T-helper 17 cell (primary cell): Measurements from ENCODE around the gene SNRNP35. TPM values are rescaled to one million over a fixed set of nuclear protein-coding genes. Genes with fewer than 3 reads are reported as not detected.
"Not testable (repeated sequence)": the region's sequence is repeated elsewhere in the genome, so short reads cannot be mapped to it uniquely, and the experiment has no call there.

ENCODE experiments used
- ATAC-seq: fragments of 150-1000 bp; cut with Tn5 transposase; 2 replicates; pipeline ENCODE4 v1.10.0; 2021; ENCODE audit warnings: mild to moderate bottlenecking, moderate library complexity
- DNase-seq, 3 donors: peaks; one replicate each; pipeline versions ENCODE4 v3.0.0 to v3.0.0-alpha.2; 2020 to 2021
- H3K9me3 ChIP-seq: one replicate; pipeline ENCODE4 v1.7.0; 2013; ENCODE audit warnings: low read length, mild to moderate bottlenecking; ENCODE audit not compliant: control insufficient read depth, poor library complexity, severe bottlenecking
- H3K27ac Mint-ChIP-seq: one replicate; pipeline ENCODE4 v1.8.0; 2022; ENCODE audit warnings: mild to moderate bottlenecking, moderate library complexity, mixed read lengths
- H3K27me3 Mint-ChIP-seq: one replicate; pipeline ENCODE4 v1.8.0; 2022; ENCODE audit warnings: mixed read lengths
- H3K36me3 Mint-ChIP-seq: one replicate; pipeline ENCODE4 v1.8.0; 2022; ENCODE audit warnings: low read depth, mixed read lengths
- H3K4me1 Mint-ChIP-seq: one replicate; pipeline ENCODE4 v1.8.0; 2022; ENCODE audit warnings: mild to moderate bottlenecking, mixed read lengths
- H3K4me3 Mint-ChIP-seq: one replicate; pipeline ENCODE4 v1.8.0; 2022; ENCODE audit warnings: mild to moderate bottlenecking, moderate library complexity, mixed read lengths
- total RNA-seq, 4 donors: library from RNA in 2 of 4; stranded (reverse) in 2 of 4; gene quantifications; one replicate each; pipeline ENCODE4 v1.2.3 and lab custom pipeline; 2022 to 2026

The SNRNP35 gene
- total RNA-seq: 10 to 100 TPM; 31.3 to 36.5 TPM
- total RNA-seq (lab: John Stamatoyannopoulos, UW): 20.1 to 33.4 reads per million in 2 donors

GRCh38 chr12:123457980-123458779, at the start of gene SNRNP35:
Gene SNRNP35 (plus strand): TSS chr12:123458139. CDS start chr12:123465541, 7,402 bp downstream.
- peaks cover 5% of the 10 kb centered on the region for H3K36me3 Mint-ChIP-seq

GRCh38 chr12:123408619-123409018, 49.3 kb upstream of the SNRNP35 start:
- not testable (repeated sequence) for DNase-seq, H3K27me3 Mint-ChIP-seq, ATAC-seq, H3K36me3 Mint-ChIP-seq, H3K4me1 Mint-ChIP-seq, H3K27ac Mint-ChIP-seq, H3K9me3 ChIP-seq, H3K4me3 Mint-ChIP-seq

More at GRCh38 chr12:123457980-123458779, at the start of gene SNRNP35:
- DNase-seq: peak; percentile 72 to 77 (median 73)
- Mint-ChIP-seq H3K27me3 (no peaks in the 10 kb centered on the region), H3K27ac (peak within 1 kb of the TSS; percentile 100), H3K4me3 (peak within 1 kb of the TSS; percentile 99), H3K4me1 (peaks cover 24% of the 10 kb centered on the region)
- no peaks in the 10 kb centered on the region for H3K9me3 ChIP-seq
- ATAC-seq: peak; percentile 83

- H3K9me3 ChIP-seq, ATAC-seq, H3K27me3 Mint-ChIP-seq, H3K4me1 Mint-ChIP-seq, H3K36me3 Mint-ChIP-seq, DNase-seq, H3K4me3 Mint-ChIP-seq: not testable (repeated sequence)
- peak overlapping the region; percentile 67 for H3K27ac Mint-ChIP-seq
Measured at GRCh38 chr12:123409284-123410040, 48.5 kb upstream of the SNRNP35 start.

GRCh38 chr12:123410041-123410412, 47.9 kb upstream of the SNRNP35 start:
- H3K27me3 Mint-ChIP-seq: no peaks in the 10 kb centered on the region
- ATAC-seq (peak; percentile 18), DNase-seq (no peak)
- H3K9me3 ChIP-seq: no peaks in the 10 kb centered on the region
- no peaks in the 10 kb centered on the region for H3K36me3 Mint-ChIP-seq
- peaks cover 5% of the 10 kb centered on the region for H3K4me1 Mint-ChIP-seq
- no peak overlapping the region for H3K4me3 Mint-ChIP-seq
- H3K27ac Mint-ChIP-seq: peak overlapping the region; percentile 67

GRCh38 chr12:123421314-123421713, 36.6 kb upstream of the SNRNP35 start:
- H3K9me3 ChIP-seq: no peaks in the 10 kb centered on the region
- no peak for DNase-seq
- Mint-ChIP-seq H3K4me1 (peaks cover 14% of the 10 kb centered on the region), H3K4me3 (no peak overlapping the region), H3K36me3 (peaks cover 5% of the 10 kb centered on the region), H3K27me3 (no peaks in the 10 kb centered on the region), H3K27ac (peak overlapping the region; percentile 53)
- ATAC-seq: no peak

GRCh38 chr12:123427036-123427769, 30.7 kb upstream of the SNRNP35 start:
- DNase-seq (peak; percentile 18 to 45 (median 33)), ATAC-seq (peak; percentile 93)
- H3K9me3 ChIP-seq: no peaks in the 10 kb centered on the region
- peak overlapping the region; percentile 99 for H3K27ac Mint-ChIP-seq
- H3K36me3 Mint-ChIP-seq: peaks cover 2% of the 10 kb centered on the region
- H3K4me3 Mint-ChIP-seq: peak overlapping the region; percentile 64
- no peaks in the 10 kb centered on the region for H3K27me3 Mint-ChIP-seq
- peaks cover 27% of the 10 kb centered on the region for H3K4me1 Mint-ChIP-seq

- no peaks in the 10 kb centered on the region for H3K9me3 ChIP-seq
- H3K4me3 Mint-ChIP-seq: peak overlapping the region; percentile 21
- no peak for DNase-seq
- no peak for ATAC-seq
- H3K27ac Mint-ChIP-seq: peak overlapping the region; percentile 99
- H3K27me3 Mint-ChIP-seq: no peaks in the 10 kb centered on the region
- peaks cover 35% of the 10 kb centered on the region for H3K4me1 Mint-ChIP-seq
- H3K36me3 Mint-ChIP-seq: peaks cover 2% of the 10 kb centered on the region
Measured at GRCh38 chr12:123428591-123428990, 29.3 kb upstream of the SNRNP35 start.

GRCh38 chr12:123429101-123429500, 28.8 kb upstream of the SNRNP35 start:
- DNase-seq, H3K9me3 ChIP-seq, ATAC-seq, H3K27me3 Mint-ChIP-seq, H3K36me3 Mint-ChIP-seq: not testable (repeated sequence)
- Mint-ChIP-seq H3K27ac (peak overlapping the region; percentile 99), H3K4me3 (peak overlapping the region; percentile 21), H3K4me1 (peaks cover 34% of the 10 kb centered on the region)

- Mint-ChIP-seq H3K4me3 (peak overlapping the region; percentile 97), H3K4me1 (peaks cover 38% of the 10 kb centered on the region), H3K27ac (peak overlapping the region; percentile 96)
- not testable (repeated sequence) for H3K9me3 ChIP-seq, H3K27me3 Mint-ChIP-seq, H3K36me3 Mint-ChIP-seq
- ATAC-seq (peak; percentile 58), DNase-seq (peak; percentile 16 to 43 (median 22))
Measured at GRCh38 chr12:123431951-123432817, 25.8 kb upstream of the SNRNP35 start.

GRCh38 chr12:123433615-123434014, 24.3 kb upstream of the SNRNP35 start:
- no peaks in the 10 kb centered on the region for H3K27me3 Mint-ChIP-seq
- peaks cover 2% of the 10 kb centered on the region for H3K36me3 Mint-ChIP-seq
- peak overlapping the region; percentile 97 for H3K4me3 Mint-ChIP-seq
- H3K9me3 ChIP-seq: no peaks in the 10 kb centered on the region
- peak overlapping the region; percentile 96 for H3K27ac Mint-ChIP-seq
- no peak for DNase-seq
- H3K4me1 Mint-ChIP-seq: peaks cover 33% of the 10 kb centered on the region
- ATAC-seq: no peak

GRCh38 chr12:123435636-123436016, 22.3 kb upstream of the SNRNP35 start:
- Mint-ChIP-seq H3K4me3 (peak overlapping the region; percentile 97), H3K4me1 (peaks cover 31% of the 10 kb centered on the region), H3K36me3 (peaks cover 2% of the 10 kb centered on the region), H3K27me3 (no peaks in the 10 kb centered on the region), H3K27ac (peak overlapping the region; percentile 96)
- no peak for ATAC-seq
- no peaks in the 10 kb centered on the region for H3K9me3 ChIP-seq
- no peak for DNase-seq
